NOMO-1 (cell line): ENCODE data around the gene ARMC7.
A peak's percentile ranks its signal among the peaks of the same experiment; 100 is the strongest.
"Not testable (repeated sequence)": the region's sequence is repeated elsewhere in the genome, so short reads cannot be mapped to it uniquely, and the experiment has no call there.

Experiments
- DNase-seq, 2 experiments: peaks; one replicate each; lab custom pipeline; 2025; ENCODE audit not compliant: unreplicated experiment in 2 of 2; lab: John Stamatoyannopoulos, UW

Gene ARMC7

GRCh38 chr17:75109407-75110233, at the start of gene ARMC7:
TSS of gene ARMC7 (plus strand) at chr17:75109969. CDS start at chr17:75110289, 320 bp downstream.
- peak; percentile 86 to 88 for DNase-seq

GRCh38 chr17:75060434-75061054, 49.2 kb upstream of the ARMC7 start:
- no peak for DNase-seq

GRCh38 chr17:75061055-75061438, 48.7 kb upstream of the ARMC7 start:
- DNase-seq: no peak

GRCh38 chr17:75061618-75062017, 48.2 kb upstream of the ARMC7 start:
- DNase-seq: no peak

- no peak for DNase-seq
Measured at GRCh38 chr17:75063201-75063600, 46.6 kb upstream of the ARMC7 start.

- no peak for DNase-seq
Measured at GRCh38 chr17:75063626-75064025, 46.1 kb upstream of the ARMC7 start.

- DNase-seq: no peak
Measured at GRCh38 chr17:75064040-75064439, 45.7 kb upstream of the ARMC7 start.

- no peak for DNase-seq
Measured at GRCh38 chr17:75064460-75064859, 45.3 kb upstream of the ARMC7 start.

GRCh38 chr17:75064867-75065561, 44.8 kb upstream of the ARMC7 start:
- no peak for DNase-seq

- DNase-seq: no peak
Measured at GRCh38 chr17:75065562-75066151, 44.1 kb upstream of the ARMC7 start.

GRCh38 chr17:75067856-75068255, 41.9 kb upstream of the ARMC7 start:
- DNase-seq: no peak

GRCh38 chr17:75068750-75069149, 41.0 kb upstream of the ARMC7 start:
- DNase-seq: no peak

- DNase-seq: no peak
Measured at GRCh38 chr17:75069783-75070182, 40.0 kb upstream of the ARMC7 start.

- not testable (repeated sequence) for DNase-seq
Measured at GRCh38 chr17:75071478-75072271, 38.1 kb upstream of the ARMC7 start.

- DNase-seq: not testable (repeated sequence)
Measured at GRCh38 chr17:75072909-75073308, 36.9 kb upstream of the ARMC7 start.

GRCh38 chr17:75073618-75074047, 36.1 kb upstream of the ARMC7 start:
- DNase-seq: no peak

GRCh38 chr17:75074532-75074931, 35.2 kb upstream of the ARMC7 start:
- DNase-seq: no peak

- no peak for DNase-seq
Measured at GRCh38 chr17:75075597-75076336, 34.0 kb upstream of the ARMC7 start.

- no peak for DNase-seq
Measured at GRCh38 chr17:75077072-75077495, 32.7 kb upstream of the ARMC7 start.
